GF-D8 (cell line): ENCODE data around the gene TRIML1.
"Not testable (repeated sequence)": the region's sequence is repeated elsewhere in the genome, so short reads cannot be mapped to it uniquely, and the experiment has no call there.

Experiments
- DNase-seq: peaks from one replicate; lab custom pipeline; 2025; lab: John Stamatoyannopoulos, UW

Gene TRIML1

DNA sequence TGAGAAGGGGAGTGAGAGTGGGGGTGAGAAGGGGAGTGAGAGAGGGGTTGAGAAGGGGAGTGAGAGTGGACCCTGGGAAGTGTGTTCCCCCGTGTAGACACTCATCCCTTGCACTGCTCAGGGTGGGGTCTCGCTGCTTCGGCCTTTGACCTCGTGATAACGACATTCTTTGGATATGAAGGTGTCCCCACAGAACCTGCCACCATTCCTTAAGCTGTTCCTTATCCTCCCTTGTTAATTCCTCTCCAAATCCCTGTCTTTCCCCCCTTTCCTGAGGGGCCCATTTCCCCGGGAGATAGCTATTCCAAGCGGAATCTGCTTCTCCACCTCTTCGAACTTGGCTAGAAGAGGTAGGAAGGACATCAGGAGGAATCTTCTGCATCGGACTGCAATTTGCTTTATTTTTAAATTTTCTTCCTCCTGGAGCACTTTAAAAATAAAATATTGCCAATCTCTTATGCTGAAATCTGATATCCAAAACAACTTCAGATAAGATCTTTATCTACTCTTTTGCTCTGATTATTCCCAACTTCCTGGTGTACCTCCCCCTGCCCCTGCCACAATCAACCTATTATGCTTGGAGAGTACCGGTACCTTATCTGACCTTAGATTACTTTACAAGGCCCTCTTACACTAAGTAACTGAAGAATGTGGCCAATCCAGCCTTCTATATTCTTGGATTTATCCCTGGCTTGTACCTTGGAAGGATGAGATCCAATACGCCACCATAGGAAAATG lies 15.6 kb downstream of the TRIML1 start:
- no peak for DNase-seq

DNA sequence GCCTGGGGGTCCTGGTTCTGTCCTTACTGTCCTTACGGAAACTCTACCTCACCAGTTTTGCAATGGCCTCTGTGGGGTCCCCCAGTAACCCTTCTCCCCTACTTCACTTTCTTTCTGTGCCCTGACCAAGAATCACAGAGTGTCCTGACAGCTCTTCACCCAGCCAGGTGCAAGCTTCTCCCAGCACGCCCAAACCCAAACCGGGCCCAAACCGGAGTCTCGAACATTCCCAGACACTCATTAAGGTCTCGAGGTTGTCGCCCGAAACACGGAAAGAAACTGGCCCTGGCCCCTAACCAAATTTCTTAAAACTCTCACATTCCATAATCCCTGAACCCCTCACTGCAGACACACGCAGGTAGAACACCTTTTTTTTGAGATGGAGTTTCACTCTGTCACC lies 19.1 kb downstream of the TRIML1 start:
- no peak for DNase-seq

DNA sequence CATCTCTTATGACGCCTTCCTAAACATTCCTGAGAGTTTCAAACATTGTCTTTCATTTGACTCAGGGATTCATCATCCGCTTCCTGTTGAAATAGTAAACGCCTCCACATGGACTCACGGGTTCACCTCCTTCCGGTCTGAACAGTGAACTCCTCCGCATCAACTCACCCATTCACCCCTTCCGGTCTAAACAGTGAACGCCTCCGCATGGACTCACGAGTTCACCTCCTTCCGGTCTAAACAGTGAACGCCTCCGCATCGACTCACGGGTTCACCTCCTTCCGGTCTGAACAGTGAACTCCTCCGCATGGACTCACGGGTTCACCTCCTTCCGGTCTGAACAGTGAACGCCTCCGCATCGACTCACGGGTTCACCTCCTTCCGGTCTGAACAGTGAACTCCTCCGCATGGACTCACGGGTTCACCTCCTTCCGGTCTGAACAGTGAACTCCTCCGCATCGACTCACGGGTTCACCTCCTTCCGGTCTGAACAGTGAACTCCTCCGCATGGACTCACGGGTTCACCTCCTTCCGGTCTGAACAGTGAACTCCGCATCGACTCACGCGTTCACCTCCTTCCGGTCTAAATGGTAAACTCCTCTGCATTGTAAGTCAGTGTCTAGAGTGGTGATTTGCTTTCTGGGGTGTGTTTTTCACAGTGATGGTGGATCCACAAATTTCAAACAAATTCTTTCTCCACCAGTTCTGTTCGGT lies 20.4 kb downstream of the TRIML1 start:
- DNase-seq, result not testable (repeated sequence)

DNA sequence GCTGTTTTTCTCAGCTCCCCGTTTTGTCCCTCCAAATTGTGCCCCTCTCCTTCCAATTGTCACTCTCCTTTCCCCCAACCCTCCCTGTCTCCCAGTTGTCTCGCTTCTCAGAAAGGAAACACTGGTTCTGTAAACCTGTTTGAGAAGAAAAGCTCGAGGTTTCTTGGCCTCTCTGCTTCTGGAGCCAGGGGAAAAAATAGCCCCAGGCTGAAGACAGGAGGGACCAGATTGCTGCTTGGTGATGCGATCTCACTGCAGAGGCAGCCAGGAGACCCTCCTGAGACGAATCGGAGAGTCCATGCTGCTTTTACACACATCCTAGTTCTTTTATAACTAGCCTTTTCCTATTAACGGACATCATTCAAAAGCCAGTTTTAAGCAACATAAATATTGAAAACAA lies 21.2 kb downstream of the TRIML1 start:
- no peak for DNase-seq

DNA sequence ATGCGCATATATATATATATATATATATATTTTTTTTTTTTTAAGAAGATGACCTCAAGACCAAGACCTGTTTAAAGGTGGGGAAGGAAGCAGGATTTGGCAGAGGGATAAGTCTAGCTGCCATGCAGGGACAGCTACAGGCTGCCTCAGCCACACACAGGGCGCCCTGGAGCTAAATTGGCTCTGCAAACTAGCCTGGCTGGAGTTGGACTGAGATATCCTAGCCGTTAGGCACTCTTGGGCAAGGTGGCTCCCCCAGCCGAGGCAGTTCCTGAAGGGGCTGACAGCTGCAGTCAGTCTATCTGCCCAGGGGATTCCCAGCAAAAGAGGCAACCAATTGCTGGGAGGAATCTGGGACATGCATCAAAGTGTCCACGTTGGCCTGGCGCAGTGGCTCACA lies 21.9 kb downstream of the TRIML1 start:
- no peak for DNase-seq

DNA sequence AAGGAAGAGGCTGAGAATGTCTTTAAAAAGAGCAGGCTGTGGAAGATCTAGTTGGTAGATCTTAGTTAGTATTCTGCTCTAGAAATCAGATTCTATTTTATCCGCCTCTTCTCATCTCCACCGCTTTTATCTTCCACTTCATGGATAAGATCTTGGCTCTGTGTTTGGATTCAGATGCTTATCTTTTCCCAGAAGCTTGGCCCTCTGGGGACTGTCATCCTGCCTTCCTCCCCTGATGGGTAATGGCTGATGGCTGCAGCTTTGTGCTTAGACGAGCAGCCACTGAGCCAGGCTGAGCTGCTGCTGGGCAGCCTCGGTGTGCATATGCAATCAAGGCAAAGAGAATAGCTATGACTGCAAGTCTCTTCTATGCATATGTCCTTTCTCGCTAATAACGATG lies 23.5 kb downstream of the TRIML1 start:
- DNase-seq, result no peak

DNA sequence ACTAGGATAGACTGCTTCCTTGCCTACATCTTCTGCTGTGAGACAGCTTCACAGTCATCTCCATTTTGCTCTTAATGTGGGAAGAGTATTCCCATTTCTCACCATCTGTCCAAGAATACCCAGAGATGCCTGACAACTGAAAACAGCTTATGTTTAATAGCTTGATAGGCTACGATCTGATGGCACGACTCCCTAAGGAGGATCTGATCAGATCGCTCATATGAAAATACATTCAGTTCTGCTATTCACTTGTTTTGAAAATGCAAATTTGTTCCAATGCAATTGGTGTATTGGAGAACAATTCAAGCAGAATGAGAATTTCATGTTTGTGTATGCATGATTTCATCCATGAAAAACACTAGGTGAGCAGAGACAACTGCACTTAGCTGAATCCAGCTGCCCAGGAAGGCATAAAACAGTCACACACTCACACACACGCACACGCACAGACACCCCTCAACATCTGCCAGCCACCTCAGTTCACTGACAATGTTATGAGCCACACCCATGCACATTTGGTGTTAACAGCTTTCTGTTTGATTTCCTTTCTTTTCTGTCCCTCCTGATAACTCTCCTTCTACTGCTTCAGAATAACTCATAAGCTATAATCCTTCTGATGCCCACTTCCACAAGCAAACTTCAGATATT lies 29.6 kb downstream of the TRIML1 start:
- DNase-seq, result no peak

DNA sequence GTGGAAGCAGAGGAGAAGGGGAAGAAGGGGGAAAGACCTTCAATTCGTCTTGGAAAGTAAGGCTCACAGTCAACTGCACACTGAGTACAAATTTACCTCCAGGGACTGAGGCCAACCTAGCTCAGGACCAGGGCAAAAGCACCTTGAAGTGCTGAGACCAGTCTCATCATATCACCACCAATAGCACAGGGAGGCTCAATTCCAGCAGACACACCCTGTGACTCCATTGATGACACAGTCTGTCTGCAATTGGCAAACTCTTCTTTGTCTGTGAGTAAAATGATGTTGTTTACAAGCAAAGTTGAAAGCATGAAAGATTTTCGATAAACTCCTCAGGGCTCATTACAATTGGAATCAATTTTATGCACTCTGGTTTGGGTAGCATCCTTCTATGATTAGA lies 32.3 kb downstream of the TRIML1 start:
- no peak for DNase-seq

DNA sequence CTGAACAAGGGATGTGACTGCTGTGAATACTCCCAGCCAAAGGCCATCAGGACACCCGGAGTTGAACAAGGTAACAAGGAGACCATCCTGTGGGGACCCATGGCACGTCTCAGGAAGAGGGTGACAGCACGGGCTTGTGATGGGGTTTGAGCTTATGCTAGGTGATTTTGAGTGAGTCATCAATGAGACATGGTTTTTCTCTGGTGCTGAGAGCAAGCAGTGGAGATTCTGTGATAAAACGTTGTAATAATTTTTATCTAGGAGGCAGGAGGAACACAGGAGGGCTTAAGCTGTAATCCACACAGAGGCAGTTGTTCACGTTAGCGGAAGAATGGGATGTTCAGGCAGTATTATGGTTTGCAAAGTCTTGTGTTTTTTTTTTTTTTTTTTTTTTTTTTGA lies 36.0 kb downstream of the TRIML1 start:
- no peak for DNase-seq

DNA sequence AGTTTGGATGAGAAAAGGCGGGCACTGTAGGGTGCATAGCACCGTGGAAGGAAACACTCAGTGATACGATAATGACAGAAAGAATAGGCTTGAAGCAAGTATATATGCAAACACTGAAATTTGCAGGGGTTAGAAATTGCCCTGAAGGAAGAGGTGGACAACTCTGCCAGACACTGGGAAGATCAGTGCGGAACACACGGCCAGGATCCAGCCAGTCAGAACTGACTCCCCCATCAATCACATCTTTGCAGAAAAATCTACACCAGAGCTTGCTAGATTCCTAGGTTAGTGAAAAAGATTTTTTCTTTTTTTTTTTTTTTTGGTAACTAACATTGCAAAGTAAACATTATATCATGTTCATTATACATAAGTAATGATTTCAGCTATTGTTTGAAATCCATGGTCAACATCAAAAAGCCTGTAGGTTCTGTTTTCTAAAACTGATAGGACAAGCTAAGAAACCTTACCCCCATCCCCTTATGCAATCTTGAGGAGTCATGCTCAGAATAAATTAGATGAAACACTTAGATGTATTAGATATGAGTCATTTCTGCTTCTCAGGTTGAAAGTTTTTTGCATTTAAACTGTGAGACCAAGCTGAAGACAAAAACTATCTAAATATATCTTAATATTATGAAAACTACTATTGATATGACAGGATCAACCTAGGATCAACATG lies 38.9 kb downstream of the TRIML1 start:
- DNase-seq, result no peak

DNA sequence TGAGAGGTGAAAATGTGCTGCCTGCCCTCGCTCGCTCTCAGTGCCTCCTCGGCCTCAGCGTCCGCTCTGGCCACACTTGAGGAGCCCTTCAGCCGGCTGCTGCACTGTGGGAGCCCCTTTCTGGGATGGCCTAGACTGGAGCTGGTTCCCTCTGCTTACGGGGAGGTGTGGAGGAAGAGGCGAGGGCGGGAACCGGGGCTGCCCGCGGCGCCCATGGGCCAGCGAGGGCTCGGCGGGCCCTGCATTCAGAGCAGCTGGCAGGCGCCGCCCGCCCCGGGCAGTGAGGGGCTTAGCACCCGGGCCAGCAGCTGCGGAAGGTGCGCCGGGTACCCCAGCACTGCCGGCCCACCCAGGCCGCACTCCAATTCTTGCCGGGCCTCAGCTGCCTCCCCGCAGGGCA lies 39.6 kb downstream of the TRIML1 start:
- no peak for DNase-seq

DNA sequence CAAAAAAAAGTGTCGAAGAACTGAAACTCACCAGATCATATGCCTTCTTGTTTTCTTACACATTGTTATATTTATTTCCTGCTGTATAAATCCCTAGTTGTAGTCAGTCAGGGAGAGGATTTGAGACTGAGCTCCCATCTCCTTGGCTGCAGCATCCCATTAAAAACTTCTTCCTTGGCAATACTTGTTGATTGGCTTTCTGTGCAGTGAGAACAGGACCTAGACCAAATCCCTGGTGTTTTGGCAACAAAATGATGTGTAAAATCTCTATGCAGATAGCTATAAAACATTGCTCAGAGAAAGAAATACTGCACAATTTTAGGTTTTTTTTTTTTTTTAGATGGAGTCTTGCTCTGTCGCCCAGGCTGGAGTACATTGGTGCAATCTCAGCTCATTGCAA lies 47.9 kb downstream of the TRIML1 start:
- no peak for DNase-seq

DNA sequence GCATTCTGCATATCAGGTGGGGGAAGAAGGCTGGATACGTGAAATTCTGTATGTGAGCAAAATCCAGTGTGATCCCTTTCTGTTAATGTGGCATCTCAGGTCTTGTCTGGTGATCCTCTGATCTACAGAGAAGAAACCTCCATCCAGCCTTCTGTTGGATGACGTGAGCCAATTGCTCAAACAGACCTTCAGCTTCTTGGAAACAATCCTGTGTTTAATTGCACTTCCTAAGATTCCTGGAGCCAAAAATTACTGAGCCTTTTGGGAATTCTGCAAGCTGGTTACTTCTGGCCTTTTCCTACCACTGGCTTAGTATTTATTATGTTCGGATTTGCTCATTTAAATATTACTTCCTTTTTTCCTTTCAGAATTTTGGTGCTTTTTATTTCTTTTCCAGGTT lies 51.2 kb downstream of the TRIML1 start:
- no peak for DNase-seq

DNA sequence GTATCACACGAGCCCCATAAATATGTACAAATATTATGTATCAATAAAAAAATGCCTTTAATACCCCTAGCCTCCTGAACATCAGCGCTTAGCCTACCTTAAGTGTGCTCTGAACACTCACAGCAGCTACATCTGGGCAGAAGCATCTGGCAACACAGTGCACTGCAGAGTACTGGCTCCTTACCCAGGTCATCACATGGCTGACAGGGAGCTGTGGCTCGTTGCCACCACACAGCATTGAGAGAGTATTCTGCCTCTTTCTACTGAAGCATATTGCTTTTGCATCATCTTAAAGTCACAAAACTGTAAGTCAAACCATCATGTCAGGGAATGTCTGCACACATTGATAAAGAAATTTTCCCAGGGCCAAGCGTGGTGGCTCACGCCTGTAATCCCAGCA lies 55.2 kb downstream of the TRIML1 start:
- DNase-seq, result no peak

DNA sequence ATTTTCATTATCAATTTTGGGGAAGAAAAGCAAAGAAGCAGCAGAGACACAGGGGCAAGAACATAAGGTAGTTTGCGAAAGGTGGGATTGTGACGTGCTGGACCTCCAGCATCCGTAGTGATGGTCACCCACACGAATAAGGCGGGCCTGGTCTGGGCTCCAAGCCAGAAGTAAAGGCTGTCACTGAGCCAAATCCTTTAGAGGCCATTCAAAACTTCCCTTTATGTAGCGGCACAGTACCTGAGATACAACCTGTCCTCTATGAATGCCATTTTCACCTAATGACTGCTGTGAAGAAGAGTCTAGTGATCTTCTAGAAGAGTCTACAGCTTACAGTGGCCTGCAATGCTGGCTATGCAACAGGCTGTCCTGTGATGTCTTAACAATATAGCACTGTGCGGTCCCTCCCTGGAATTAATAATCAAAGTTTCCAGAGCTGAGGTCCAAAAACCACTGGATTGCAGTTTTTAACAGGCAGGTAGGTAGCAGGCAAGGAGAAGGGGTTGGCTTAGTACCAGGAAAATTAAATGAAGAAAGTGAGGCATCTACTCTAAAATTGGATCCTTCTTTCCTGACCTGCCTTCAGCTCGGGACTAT lies 56.2 kb downstream of the TRIML1 start:
- DNase-seq, result no peak

DNA sequence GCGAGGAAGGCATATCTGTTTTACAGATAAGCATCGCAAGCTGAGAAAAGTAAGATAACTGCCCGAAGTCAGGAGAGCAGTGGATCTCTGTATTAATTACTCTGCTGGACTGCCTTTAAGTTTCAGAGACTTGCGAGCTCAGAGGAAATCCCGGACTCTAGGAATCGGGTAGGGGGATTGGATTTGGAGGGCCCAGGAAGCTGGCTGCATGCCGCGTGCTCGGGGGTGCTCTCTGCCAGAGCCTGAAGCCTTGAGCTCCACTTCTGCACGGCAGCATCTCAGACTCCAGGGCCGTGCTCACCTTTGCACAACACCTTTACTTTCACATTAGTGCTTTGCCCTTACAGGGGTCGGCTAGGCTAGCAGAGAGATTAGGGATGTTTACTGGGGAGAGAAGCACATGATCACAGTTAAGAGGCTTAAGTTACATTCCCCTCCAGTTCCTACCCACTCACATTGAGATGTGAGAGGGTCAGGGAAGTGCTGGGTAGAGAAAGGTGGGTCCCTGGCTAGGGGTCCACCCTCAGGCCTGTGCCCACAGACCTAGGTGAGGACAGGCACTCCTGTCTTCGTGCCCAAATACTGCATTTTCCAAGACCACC lies 57.0 kb downstream of the TRIML1 start:
- no peak for DNase-seq
